Brain microvascular endothelial cell (primary cell): ENCODE results near the gene GPR171.

Experiments
- DNase-seq: peaks from one replicate; pipeline ENCODE4 v3.0.0-alpha.2; 2020
- H3K27ac ChIP-seq: fragments of 250-450 bp; sonication (Bioruptor Pico); 2 replicates; pipeline ENCODE4 v1.5.1; 2020; ENCODE audit warnings: mild to moderate bottlenecking, moderate library complexity
- H3K27me3 ChIP-seq: fragments of 250-450 bp; sonication (Bioruptor Pico); replicated peaks from 2 replicates; pipeline ENCODE4 v1.5.1; 2020; ENCODE audit warnings: mild to moderate bottlenecking
- H3K36me3 ChIP-seq: fragments of 250-450 bp; sonication (Bioruptor Pico); replicated peaks from 2 replicates; pipeline ENCODE4 v1.5.1; 2020; ENCODE audit warnings: mild to moderate bottlenecking
- H3K4me3 ChIP-seq: 2 replicates; pipeline ENCODE4 v1.5.1; 2011; ENCODE audit warnings: low read depth, mild to moderate bottlenecking, control low read depth, low read length, moderate library complexity
- CTCF ChIP-seq: IDR thresholded peaks from 2 replicates; pipeline ENCODE4 v1.5.1; 2011; ENCODE audit warnings: low read depth, mild to moderate bottlenecking, moderate library complexity, low read length, control low read depth, inconsistent platforms; ENCODE audit errors: missing control alignments
- in situ Hi-C: cut with HindIII; loops from 2 replicates; pipeline ENCODE4 v1.10.0; 2017; ENCODE audit warnings: low sequenced_read_pairs, low pct_ligation_motif_present

Gene GPR171

GRCh38 chr3:151156618-151157216 is 46.3 kb downstream of the GPR171 start:
- peak; percentile 43 for DNase-seq
- no peaks in the 10 kb centered on the region for H3K36me3 ChIP-seq
- peak; percentile 64 for TF ChIP-seq CTCF
- H3K27ac ChIP-seq: no peak overlapping the region
- no peaks in the 10 kb centered on the region for H3K27me3 ChIP-seq
- no peak overlapping the region for H3K4me3 ChIP-seq
- in situ Hi-C loops: no loop called here

- no peak for TF ChIP-seq CTCF
- in situ Hi-C loops: no loop called here
- no peaks in the 10 kb centered on the region for H3K27me3 ChIP-seq
- no peak for DNase-seq
- H3K27ac ChIP-seq: no peak overlapping the region
- no peak overlapping the region for H3K4me3 ChIP-seq
- H3K36me3 ChIP-seq: no peaks in the 10 kb centered on the region
Observed at GRCh38 chr3:151155409-151156128, 47.4 kb downstream of the GPR171 start.

GRCh38 chr3:151154566-151154965 is 48.5 kb downstream of the GPR171 start:
- Histone ChIP-seq H3K27ac (no peak overlapping the region), H3K36me3 (no peaks in the 10 kb centered on the region), H3K27me3 (no peaks in the 10 kb centered on the region), H3K4me3 (no peak overlapping the region)
- no peak for TF ChIP-seq CTCF
- in situ Hi-C loops: no loop called here
- no peak for DNase-seq

GRCh38 chr3:151152455-151153079 is 50.4 kb downstream of the GPR171 start:
- Histone ChIP-seq H3K36me3 (no peaks in the 10 kb centered on the region), H3K27ac (no peak overlapping the region), H3K4me3 (no peak overlapping the region), H3K27me3 (no peaks in the 10 kb centered on the region)
- no peak for TF ChIP-seq CTCF
- no peak for DNase-seq
- in situ Hi-C loops: no loop called here
